SK-N-SH treated with all-trans-retinoic acid at 6 μM for 48 hours (cell line): ENCODE measurements around the gene TRIB2.

Source experiments
- ATAC-seq: fragments of 200-7000 bp; cut with Tn5 transposase; 3 replicates; pipeline ENCODE4 v1.9.1; 2020; ENCODE audit warnings: mild to moderate bottlenecking, moderate library complexity
- CREB5 ChIP-seq: fragments of 250-450 bp; sonication (Bioruptor Pico); IDR thresholded peaks from 2 replicates; pipeline ENCODE4 v1.5.1; 2020; ENCODE audit warnings: low read depth, mild to moderate bottlenecking, moderate library complexity
- CSRNP3 ChIP-seq: fragments of 250-450 bp; sonication (Bioruptor Pico); IDR thresholded peaks from 2 replicates; pipeline ENCODE4 v1.5.1; 2021; ENCODE audit warnings: mild to moderate bottlenecking, moderate library complexity
- ESRRG ChIP-seq: fragments of 250-450 bp; sonication (Bioruptor Pico); IDR thresholded peaks from 2 replicates; pipeline ENCODE4 v1.6.1; 2021; ENCODE audit warnings: mild to moderate bottlenecking
- GLIS3 ChIP-seq: fragments of 250-450 bp; sonication (Bioruptor Pico); IDR thresholded peaks from 2 replicates; pipeline ENCODE4 v1.5.0; 2020; ENCODE audit warnings: mild to moderate bottlenecking, moderate library complexity
- ISL1 ChIP-seq: fragments of 250-450 bp; sonication (Bioruptor Pico); IDR thresholded peaks from 2 replicates; pipeline ENCODE4 v2.1.2; 2022; ENCODE audit warnings: mild to moderate bottlenecking, moderate library complexity
- OSR1 ChIP-seq: fragments of 250-450 bp; sonication (Bioruptor Pico); IDR thresholded peaks from 2 replicates; pipeline ENCODE4 v1.8.0; 2022; ENCODE audit warnings: moderate library complexity, mild to moderate bottlenecking, inconsistent platforms
- POU6F1 ChIP-seq: fragments of 250-450 bp; sonication (Bioruptor Pico); IDR thresholded peaks from 2 replicates; pipeline ENCODE4 v1.8.0; 2021; ENCODE audit warnings: low read depth, mild to moderate bottlenecking, moderate library complexity, borderline replicate concordance
- RARB ChIP-seq: fragments of 250-450 bp; sonication (Bioruptor Pico); IDR thresholded peaks from 2 replicates; pipeline ENCODE4 v1.8.0; 2021; ENCODE audit warnings: mild to moderate bottlenecking, moderate library complexity
- SNAI2 ChIP-seq: fragments of 250-450 bp; sonication (Bioruptor Pico); IDR thresholded peaks from 2 replicates; pipeline ENCODE4 v1.5.0; 2020; ENCODE audit warnings: mild to moderate bottlenecking, moderate library complexity
- TCF4 ChIP-seq: fragments of 250-450 bp; sonication (Bioruptor Pico); IDR thresholded peaks from 2 replicates; pipeline ENCODE4 v1.8.0; 2021; ENCODE audit warnings: mild to moderate bottlenecking, moderate library complexity, borderline replicate concordance
- TSHZ2 ChIP-seq: fragments of 250-450 bp; sonication (Bioruptor Pico); IDR thresholded peaks from 2 replicates; pipeline ENCODE4 v1.5.0; 2020; ENCODE audit warnings: mild to moderate bottlenecking, moderate library complexity
- ZC3H10 ChIP-seq: fragments of 250-450 bp; sonication (Bioruptor Pico); IDR thresholded peaks from 2 replicates; pipeline ENCODE4 v1.5.1; 2021; ENCODE audit warnings: mild to moderate bottlenecking, moderate library complexity
- ZFP3 ChIP-seq: fragments of 250-450 bp; sonication (Bioruptor Pico); IDR thresholded peaks from 2 replicates; pipeline ENCODE4 v1.5.0; 2020; ENCODE audit warnings: mild to moderate bottlenecking, moderate library complexity
- ZFP30 ChIP-seq: fragments of 450-650 bp; formaldehyde crosslinking; IDR thresholded peaks from 2 replicates; pipeline ENCODE4 v1.5.0; 2022; ENCODE audit warnings: mild to moderate bottlenecking, moderate library complexity
- ZNF565 ChIP-seq: fragments of 450-650 bp; formaldehyde crosslinking; conservative IDR thresholded peaks from 2 replicates; pipeline ENCODE4 v1.5.0; 2020; ENCODE audit warnings: low read depth, mild to moderate bottlenecking, moderate library complexity
- ZNF70 ChIP-seq: fragments of 450-650 bp; formaldehyde crosslinking; IDR thresholded peaks from 2 replicates; pipeline ENCODE4 v1.5.0; 2020; ENCODE audit warnings: mild to moderate bottlenecking, moderate library complexity
- ZNF8 ChIP-seq: fragments of 450-650 bp; formaldehyde crosslinking; IDR thresholded peaks from 2 replicates; pipeline ENCODE4 v1.5.0; 2020; ENCODE audit warnings: mild to moderate bottlenecking, moderate library complexity

TRIB2 gene

GRCh38 chr2:12737738-12738485 is 21.2 kb downstream of the TRIB2 start:
- no peak for ATAC-seq
- TF ChIP-seq TCF4 = no peak
- TF ChIP-seq ZFP30 (CRISPR knock-in tag) = no peak
- TF ChIP-seq ZNF565 (CRISPR knock-in tag) = no peak
- no peak for TF ChIP-seq GLIS3 (CRISPR knock-in tag)
- no peak for TF ChIP-seq OSR1
- no peak for TF ChIP-seq RARB (CRISPR knock-in tag)
- no peak for TF ChIP-seq SNAI2 (CRISPR knock-in tag)
- TF ChIP-seq CSRNP3 = no peak
- TF ChIP-seq ZNF8 (CRISPR knock-in tag) = no peak
- no peak for TF ChIP-seq ESRRG
- TF ChIP-seq ZNF70 (CRISPR knock-in tag) = no peak
- no peak for TF ChIP-seq ZFP3 (CRISPR knock-in tag)
- TF ChIP-seq CREB5 = no peak
- no peak for TF ChIP-seq POU6F1 (CRISPR knock-in tag)

- no peak for ATAC-seq
- no peak for TF ChIP-seq CREB5
Observed at GRCh38 chr2:12739721-12740254, 23.1 kb downstream of the TRIB2 start.

DNA sequence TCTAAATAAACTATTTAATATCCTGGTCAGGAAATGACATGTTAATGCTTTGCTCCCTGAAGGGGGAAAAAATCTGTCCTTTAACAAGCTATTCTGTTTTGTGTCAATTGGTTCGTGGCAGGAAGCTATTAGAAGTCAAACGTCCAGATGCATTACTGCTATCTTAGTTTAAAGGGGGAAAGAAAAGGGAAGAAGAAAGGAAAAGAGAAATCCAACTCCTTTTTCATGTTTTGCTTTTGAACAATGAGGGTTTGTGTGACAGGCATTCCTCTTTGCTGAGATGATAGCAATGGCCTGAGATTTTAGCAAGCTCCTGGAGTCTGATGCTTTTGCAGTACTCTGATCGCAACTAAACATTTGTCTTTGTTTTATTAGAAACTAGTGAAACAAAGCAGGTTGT is 24.6 kb downstream of the TRIB2 start:
- TF ChIP-seq SNAI2 (CRISPR knock-in tag) (no peak), TCF4 (0 out of 2 replicates have a peak, but pooled peaks have one; percentile 26), ZC3H10 (CRISPR knock-in tag) (no peak), POU6F1 (CRISPR knock-in tag) (peak; percentile 14; the same call in 1 of the 2 replicates), ESRRG (peak; percentile 65; the same call in 1 of the 2 replicates), CREB5 (no peak), GLIS3 (CRISPR knock-in tag) (no peak), ISL1 (peak; percentile 83), ZNF8 (CRISPR knock-in tag) (no peak), TSHZ2 (peak; percentile 73)
- peak; percentile 34; the same call in 2 of the 3 replicates for ATAC-seq
